HK-2 (cell line): ENCODE data around the gene FKRP.
A peak's percentile ranks its signal among the peaks of the same experiment; 100 is the strongest.

ENCODE experiments used
- DNase-seq: peaks from one replicate; pipeline ENCODE4 v3.0.0-alpha.2; 2018; ENCODE audit not compliant: unreplicated experiment

The FKRP gene

DNA sequence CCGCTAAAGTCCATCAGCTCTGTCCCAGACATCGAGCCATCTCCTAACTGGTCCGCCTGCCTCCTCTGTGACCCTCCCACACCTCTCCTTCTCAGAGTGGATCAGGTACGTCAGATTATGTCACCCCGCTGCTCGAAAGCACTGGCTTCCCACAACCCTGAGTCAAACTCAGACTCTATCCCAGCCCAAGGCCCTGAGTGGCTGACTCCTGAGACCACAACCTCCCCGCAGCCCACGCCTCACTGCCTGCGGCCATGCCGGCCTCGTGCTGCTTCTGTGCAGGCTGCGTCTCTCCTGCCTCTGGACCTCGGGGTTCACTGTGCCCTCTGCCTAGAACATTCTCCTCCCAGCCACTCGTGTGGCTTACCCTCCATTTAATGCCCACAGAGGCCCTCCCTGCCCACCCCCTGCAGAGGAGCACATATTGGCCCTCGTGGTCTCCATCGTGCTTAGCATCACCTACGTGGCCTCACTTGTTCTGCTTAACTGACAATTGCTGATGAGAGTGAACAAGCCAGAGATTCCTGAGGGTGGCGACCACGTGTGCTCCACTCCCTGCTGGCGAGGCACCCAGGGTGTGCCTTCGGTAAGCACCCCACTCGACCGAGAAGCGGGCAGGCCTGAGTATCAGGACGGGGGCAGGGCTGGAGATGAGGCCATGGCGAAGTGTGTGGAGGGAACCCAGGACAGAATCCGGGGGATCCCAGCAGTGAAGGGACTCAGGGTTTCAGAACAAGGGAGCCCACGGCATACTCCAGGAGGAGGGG is 13.5 kb upstream of the FKRP start:
- peak; percentile 94 for DNase-seq

GRCh38 chr19:46732966-46733689 is 12.7 kb upstream of the FKRP start:
- DNase-seq: peak; percentile 63

DNA sequence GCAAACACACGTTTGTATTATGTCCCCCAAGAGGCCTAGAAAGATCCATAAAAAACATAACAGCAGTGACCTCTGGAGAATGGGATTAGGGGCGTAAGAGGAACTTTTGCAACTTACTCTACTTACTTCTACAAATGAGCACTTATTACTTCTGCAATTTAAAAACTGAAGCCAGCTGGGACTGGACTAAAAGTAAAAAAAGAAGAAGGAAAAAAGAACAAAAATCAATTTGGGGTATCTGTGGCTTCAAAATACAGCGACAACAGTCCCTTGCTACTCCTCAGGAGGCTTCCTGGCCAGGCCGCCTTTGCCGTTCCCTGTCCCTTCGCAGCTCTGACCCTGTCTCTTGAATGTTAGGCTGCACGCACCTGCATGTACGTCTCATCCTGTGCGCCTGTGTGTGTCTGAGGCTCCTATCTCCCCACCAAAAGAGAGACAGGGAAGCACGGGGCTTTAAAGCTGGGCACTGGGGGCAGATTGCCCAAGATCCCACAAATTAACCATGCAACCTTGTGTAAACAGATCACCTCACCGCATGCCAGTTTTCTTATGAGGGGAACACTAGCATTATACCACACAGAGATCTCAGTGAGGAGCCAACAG is 12.1 kb upstream of the FKRP start:
- DNase-seq: no peak

DNA sequence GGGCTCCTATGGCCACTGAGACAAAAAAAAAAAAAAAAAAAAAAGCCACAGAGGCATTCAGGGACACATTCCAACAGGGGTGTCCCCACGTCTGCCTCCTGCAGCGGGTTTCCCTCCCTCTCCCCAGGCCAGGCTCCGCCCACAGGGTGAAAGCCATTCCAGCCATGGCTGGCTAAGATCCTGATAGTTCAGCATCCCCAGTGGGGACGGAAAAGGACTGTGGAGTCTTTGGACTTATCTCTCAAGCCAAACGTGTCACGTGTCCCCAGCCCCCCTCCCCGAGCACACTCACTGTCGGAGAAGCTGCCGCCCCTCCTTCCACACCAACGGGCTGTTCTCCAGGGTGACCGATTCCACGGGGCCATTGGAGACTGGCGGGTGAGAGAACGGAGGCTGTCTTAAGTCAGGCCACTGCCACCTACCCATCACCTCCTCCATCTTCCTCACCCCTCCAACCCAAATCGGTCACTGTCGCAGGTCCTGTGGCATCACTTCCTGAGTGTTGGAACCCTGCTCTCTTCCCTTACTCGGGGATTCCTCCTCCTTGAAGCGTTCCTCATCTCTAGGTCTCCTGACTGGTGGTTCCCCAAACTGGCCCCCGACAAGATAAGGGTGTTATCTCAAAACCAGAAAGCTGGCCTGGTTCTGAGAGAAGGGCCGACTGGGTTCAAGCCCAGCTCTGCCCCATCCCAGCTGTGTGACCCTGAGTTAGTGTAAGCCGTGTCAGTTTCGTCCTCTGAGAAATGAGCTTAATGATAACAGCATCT is 9.1 kb upstream of the FKRP start:
- no peak for DNase-seq

DNA sequence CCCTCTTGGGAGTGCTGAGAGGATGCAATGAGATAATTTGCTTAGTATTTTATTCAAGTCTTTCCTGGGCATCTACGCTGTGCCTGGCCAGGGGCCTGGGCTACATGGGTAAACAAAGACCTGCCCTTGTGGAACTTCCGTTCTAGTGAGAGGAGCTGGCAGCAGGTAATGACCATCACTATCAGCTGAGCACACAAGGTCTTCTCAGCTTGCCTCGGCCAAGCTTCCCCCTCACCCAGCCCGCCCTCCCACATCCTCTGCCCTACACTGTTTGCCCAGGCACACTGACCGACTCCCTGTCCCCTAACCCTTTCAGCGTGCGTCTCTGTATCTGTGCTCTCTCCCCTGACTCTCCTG is 8.6 kb upstream of the FKRP start:
- no peak for DNase-seq

- DNase-seq: no peak
These were observed 8.1 kb upstream of the FKRP start for GRCh38 chr19:46737761-46738171.

GRCh38 chr19:46739290-46739771 is 6.5 kb upstream of the FKRP start:
- no peak for DNase-seq

GRCh38 chr19:46741447-46741846 is 4.4 kb upstream of the FKRP start:
- DNase-seq: no peak

DNA sequence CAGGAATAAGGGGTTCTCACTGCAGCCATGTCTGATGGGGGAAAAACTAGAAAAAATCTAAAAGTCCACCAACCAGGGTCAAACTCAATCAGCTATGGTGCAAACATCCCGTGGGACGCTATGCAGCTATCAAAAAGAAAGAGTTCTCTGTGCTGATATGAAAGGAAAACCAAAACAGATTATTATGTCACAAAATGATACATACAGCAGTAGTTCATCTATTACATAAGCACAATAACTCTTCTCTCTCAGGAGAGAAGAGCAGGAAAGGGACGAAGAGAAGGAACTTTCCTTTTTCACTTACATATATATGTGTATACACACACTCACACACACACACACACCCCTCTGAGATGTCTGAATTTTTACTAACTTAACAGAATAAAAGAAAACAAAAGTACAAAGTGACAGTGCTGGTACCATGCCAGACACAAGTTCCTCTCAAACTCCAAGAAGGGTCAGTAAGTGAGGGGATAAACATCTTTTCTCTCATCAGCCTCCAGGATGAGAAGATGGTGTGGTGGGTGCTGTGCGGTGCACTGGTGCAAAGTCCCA is 2.9 kb upstream of the FKRP start:
- DNase-seq: no peak

DNA sequence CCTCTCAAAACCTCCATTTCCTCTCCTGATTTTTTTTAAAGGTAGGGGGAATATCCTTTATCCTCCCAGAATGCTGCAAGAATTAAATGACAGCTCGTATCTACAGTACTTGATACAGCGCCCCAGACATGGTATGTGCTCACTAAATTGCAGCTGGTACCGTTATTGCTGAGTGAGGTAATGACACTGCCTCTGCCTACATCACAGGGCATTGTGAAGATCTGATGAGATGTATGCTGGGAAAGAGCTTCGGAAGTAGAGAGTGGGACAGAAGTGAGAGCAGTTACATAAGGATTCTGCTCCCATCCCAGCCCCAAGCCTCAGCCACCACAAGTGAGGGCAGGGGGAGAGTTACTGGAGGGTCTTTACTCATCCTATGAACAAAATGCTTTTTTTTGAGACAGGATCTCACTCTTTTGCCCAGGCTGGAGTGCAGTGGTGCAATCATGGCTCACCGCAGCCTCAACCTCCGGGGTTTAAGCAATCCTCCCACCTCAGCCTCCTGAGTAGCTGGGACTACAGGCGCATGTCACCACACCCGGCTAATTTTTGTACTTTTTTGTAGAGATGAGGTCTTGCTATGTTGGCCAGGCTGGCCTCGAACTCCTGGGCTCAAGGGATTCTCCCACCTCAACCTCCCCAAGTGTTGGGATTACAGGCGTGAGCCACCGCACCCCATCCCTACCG is 1.7 kb upstream of the FKRP start:
- DNase-seq: no peak

GRCh38 chr19:46745030-46745429 is 827 bp upstream of the FKRP start:
- DNase-seq: no peak

- peak; percentile 34 for DNase-seq
These were observed 612 bp downstream of the FKRP start, which contains the start of gene STRN4 for GRCh38 chr19:46746281-46747057. Gene STRN4, minus strand, starts transcription at chr19:46746450. Its CDS starts 20 bp downstream, at chr19:46746430.

GRCh38 chr19:46748325-46749109 is 2.7 kb downstream of the FKRP start:
- DNase-seq: peak; percentile 39

DNA sequence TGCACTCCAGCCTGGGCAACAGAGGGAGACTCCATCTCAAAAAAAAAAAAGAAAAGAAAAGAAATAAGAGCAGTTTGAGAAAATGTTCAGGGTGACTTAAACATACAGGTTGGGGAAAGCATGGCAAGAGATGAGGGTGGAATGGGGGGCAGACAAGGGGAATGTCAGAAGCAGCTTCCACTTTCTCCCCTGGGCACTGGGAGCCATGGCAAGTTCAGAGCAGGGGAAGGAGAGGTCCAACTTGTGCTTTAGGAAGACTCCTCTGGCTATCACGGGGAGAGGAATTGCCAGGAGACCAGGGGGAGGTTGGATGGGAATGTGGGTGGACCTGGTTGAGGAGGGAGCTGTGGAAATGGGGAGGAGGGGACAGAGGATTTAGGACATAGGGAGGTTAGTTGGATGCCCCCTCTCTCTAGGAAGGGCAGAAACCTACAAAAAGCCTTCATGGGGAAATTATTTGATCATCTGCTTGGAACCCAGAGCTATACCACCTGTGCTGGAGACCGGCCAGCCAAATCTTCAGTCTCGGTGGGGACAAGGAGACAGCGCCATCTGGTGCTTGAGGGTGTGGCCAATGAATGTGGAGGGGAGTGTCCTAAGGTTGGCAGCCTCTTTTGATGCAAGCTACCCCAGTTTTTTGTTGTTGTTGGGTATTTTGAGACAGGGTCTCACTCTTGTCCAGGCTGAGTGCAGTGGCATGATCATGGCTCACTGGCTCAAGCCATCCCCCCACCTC is 7.7 kb downstream of the FKRP start:
- DNase-seq: no peak

- no peak for DNase-seq
These were observed 9.4 kb downstream of the FKRP start for GRCh38 chr19:46755077-46755852.

DNA sequence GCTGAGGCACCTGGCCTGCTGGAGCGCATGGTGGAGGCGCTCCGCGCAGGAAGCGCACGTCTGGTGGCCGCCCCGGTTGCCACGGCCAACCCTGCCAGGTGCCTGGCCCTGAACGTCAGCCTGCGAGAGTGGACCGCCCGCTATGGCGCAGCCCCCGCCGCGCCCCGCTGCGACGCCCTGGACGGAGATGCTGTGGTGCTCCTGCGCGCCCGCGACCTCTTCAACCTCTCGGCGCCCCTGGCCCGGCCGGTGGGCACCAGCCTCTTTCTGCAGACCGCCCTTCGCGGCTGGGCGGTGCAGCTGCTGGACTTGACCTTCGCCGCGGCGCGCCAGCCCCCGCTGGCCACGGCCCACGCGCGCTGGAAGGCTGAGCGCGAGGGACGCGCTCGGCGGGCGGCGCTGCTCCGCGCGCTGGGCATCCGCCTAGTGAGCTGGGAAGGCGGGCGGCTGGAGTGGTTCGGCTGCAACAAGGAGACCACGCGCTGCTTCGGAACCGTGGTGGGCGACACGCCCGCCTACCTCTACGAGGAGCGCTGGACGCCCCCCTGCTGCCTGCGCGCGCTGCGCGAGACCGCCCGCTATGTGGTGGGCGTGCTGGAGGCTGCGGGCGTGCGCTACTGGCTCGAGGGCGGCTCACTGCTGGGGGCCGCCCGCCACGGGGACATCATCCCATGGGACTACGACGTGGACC is 10.1 kb downstream of the FKRP start:
- DNase-seq: no peak

DNA sequence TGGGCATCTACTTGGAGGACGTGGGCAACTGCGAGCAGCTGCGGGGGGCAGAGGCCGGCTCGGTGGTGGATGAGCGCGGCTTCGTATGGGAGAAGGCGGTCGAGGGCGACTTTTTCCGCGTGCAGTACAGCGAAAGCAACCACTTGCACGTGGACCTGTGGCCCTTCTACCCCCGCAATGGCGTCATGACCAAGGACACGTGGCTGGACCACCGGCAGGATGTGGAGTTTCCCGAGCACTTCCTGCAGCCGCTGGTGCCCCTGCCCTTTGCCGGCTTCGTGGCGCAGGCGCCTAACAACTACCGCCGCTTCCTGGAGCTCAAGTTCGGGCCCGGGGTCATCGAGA is 10.7 kb downstream of the FKRP start:
- DNase-seq: no peak

DNA sequence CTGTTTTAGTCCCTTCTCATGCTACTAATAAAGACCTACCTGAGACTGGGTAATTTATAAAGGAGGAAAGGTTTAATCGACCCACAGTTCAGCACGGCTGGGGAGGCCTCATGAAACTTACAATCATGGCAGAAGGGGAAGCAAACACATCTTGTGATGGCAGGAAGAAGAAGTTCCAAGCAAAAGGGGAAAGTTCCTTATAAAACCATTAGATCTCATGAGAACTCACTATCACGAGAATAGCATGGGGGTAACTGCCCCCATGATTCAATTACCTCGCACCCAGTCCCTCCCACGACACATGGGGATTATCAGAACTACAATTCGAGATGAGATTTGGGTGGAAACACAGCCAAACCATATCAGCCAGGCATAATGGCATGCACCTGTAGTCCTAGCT is 13.3 kb downstream of the FKRP start:
- no peak for DNase-seq
